HepG2 (cell line): ENCODE results near the gene ZCCHC18. TPM values are rescaled to one million over a fixed set of nuclear protein-coding genes. Genes with fewer than 3 reads are reported as not detected.

Experiments
- ATAC-seq: fragments of 200-7000 bp; cut with Tn5 transposase; 3 replicates; pipeline ENCODE4 v1.9.1; 2020; ENCODE audit warnings: mild to moderate bottlenecking, moderate library complexity
- BruUV-seq: library from RNA; stranded (reverse); fragments of 400-500 nt; replicated peaks from 2 replicates; lab custom pipeline; 2021; lab: Mats Ljungman, UMichigan
- CTCF ChIA-PET: fragments of 300-600 bp; formaldehyde crosslinking; extraction: SDS; loops from one replicate; lab custom pipeline; 2021; ENCODE audit warnings: low total read pairs, inconsistent platforms, low intra/inter-chr PET ratio; lab: Yijun Ruan, JAX
- POLR2A ChIA-PET: fragments of 350-600 bp; sonication (Branson Sonifier 250); formaldehyde crosslinking; loops from one replicate; lab custom pipeline; 2020; ENCODE audit warnings: antibody characterized with exemption, inconsistent platforms; lab: Yijun Ruan, JAX
- DNase-seq: peaks from one replicate; pipeline ENCODE4 v3.0.0-alpha.2; 2015; ENCODE audit warnings: low spot score
- FAIRE-seq: peaks from 3 replicates; lab custom pipeline; 2011; peaks lifted over from hg19 to GRCh38; lab: Jason Lieb, UNC
- H2AFZ ChIP-seq: one replicate; pipeline ENCODE4 v1.6.1; 2011; ENCODE audit warnings: low read length, inconsistent platforms
- H3K27ac ChIP-seq: fragments of 300-600 bp; 3 replicates; pipeline ENCODE4 v1.8.0; 2011; ENCODE audit warnings: mixed run types, mild to moderate bottlenecking, mixed read lengths, low read length, inconsistent platforms; ENCODE audit not compliant: insufficient read depth; ENCODE audit errors: extremely low read length
- H3K27me3 ChIP-seq, 2 experiments: fragments of 200-600 bp in 1 of 2; 2 replicates in 1 of 2; 3 replicates in 1 of 2; pipeline versions ENCODE4 v1.6.0 to v1.8.0; 2011; ENCODE audit warnings: low read length in 2 of 2, mild to moderate bottlenecking in 2 of 2, moderate library complexity in 2 of 2, inconsistent platforms in 1 of 2; ENCODE audit not compliant: insufficient read depth in 2 of 2, control insufficient read depth in 1 of 2
- H3K36me3 ChIP-seq, 2 experiments: fragments of 200-600 bp in 1 of 2; replicated peaks in 1 of 2; 2 replicates in 1 of 2; 3 replicates in 1 of 2; pipeline versions ENCODE4 v1.5.1 to v1.8.0; 2011; ENCODE audit warnings: low read length in 2 of 2, inconsistent platforms in 1 of 2; ENCODE audit not compliant: insufficient read depth in 2 of 2, control insufficient read depth in 1 of 2
- H3K4me1 ChIP-seq: 2 replicates; pipeline ENCODE4 v1.5.1; 2012; ENCODE audit warnings: low read length, inconsistent platforms; ENCODE audit not compliant: insufficient read depth
- H3K4me2 ChIP-seq: 2 replicates; pipeline ENCODE4 v1.6.0; 2011; ENCODE audit warnings: low read depth, low read length, inconsistent platforms
- H3K4me3 ChIP-seq, 3 experiments: fragments of 200-600 bp in 1 of 3; sonication (generic), shearing (Covaris generic) in 1 of 3; replicated peaks in 1 of 3; 2 replicates each; pipeline ENCODE4 v1.5.1; 2011 to 2016; ENCODE audit warnings: low read length in 3 of 3, inconsistent platforms in 2 of 3, low read depth in 2 of 3, mild to moderate bottlenecking in 2 of 3, control low read depth in 1 of 3, mixed read lengths in 1 of 3; ENCODE audit not compliant: insufficient read depth in 1 of 3
- H3K79me2 ChIP-seq: one replicate; pipeline ENCODE4 v1.6.1; 2011; ENCODE audit warnings: low read length, inconsistent platforms; ENCODE audit not compliant: insufficient read depth
- H3K9ac ChIP-seq: 2 replicates; pipeline ENCODE4 v1.6.0; 2011; ENCODE audit warnings: mild to moderate bottlenecking, low read depth, low read length, inconsistent platforms; ENCODE audit not compliant: insufficient read depth
- H3K9me3 ChIP-seq: 2 replicates; pipeline ENCODE4 v1.5.1; 2012; ENCODE audit warnings: mild to moderate bottlenecking, low read length
- H4K20me1 ChIP-seq: 2 replicates; pipeline ENCODE4 v1.6.0; 2011; ENCODE audit warnings: inconsistent platforms, mild to moderate bottlenecking, low read length, moderate library complexity; ENCODE audit not compliant: insufficient read depth
- ADNP ChIP-seq: sonication (generic); formaldehyde crosslinking; IDR thresholded peaks from 2 replicates; pipeline ENCODE4 v1.4.0; 2020; ENCODE audit warnings: missing genetic modification reagents
- FOXM1 ChIP-seq: sonication (generic); formaldehyde crosslinking; IDR thresholded peaks from 2 replicates; pipeline ENCODE4 v1.5.0; 2020; ENCODE audit warnings: missing genetic modification reagents
- LCORL ChIP-seq, 2 experiments: fragments of 450-650 bp in 1 of 2; sonication (generic) in 1 of 2; formaldehyde crosslinking in 1 of 2; IDR thresholded peaks; 2 replicates each; pipeline versions ENCODE4 v1.5.0 to v1.6.1; 2017 to 2020; ENCODE audit warnings: antibody characterized with exemption in 1 of 2, missing genetic modification reagents in 1 of 2
- MEIS1 ChIP-seq: sonication (generic); formaldehyde crosslinking; IDR thresholded peaks from 2 replicates; pipeline ENCODE4 v1.9.0; 2021; ENCODE audit warnings: mild to moderate bottlenecking, missing genetic modification reagents, moderate library complexity, borderline replicate concordance
- RERE ChIP-seq: IDR thresholded peaks from 2 replicates; pipeline ENCODE4 v1.6.1; 2016; ENCODE audit warnings: low read depth, missing genetic modification reagents, missing compliant biosample characterization
- SP5 ChIP-seq: IDR thresholded peaks from 2 replicates; pipeline ENCODE4 v1.6.1; 2016; ENCODE audit warnings: low read depth, borderline replicate concordance
- ZNF34 ChIP-seq: sonication (generic); formaldehyde crosslinking; IDR thresholded peaks from 2 replicates; pipeline ENCODE4 v1.4.0; 2020; ENCODE audit warnings: mild to moderate bottlenecking, missing genetic modification reagents, borderline replicate concordance
- ZNF552 ChIP-seq: sonication (generic); formaldehyde crosslinking; IDR thresholded peaks from 2 replicates; pipeline ENCODE4 v1.9.0; 2022; ENCODE audit warnings: missing genetic modification reagents, mild to moderate bottlenecking, borderline replicate concordance
- WGBS: methylation state at CpG from one replicate; pipeline ENCODE4 v1.1.6; 2017; ENCODE audit warnings: low lambda C conversion rate; 5-methylcytosine and 5-hydroxymethylcytosine counted together
- in situ Hi-C: cut with HindIII; loops from 2 replicates; pipeline ENCODE4 v1.10.0; 2017; ENCODE audit warnings: low pct_unique_long_range_greater_than_20kb; ENCODE audit not compliant: extremely low pct_ligation_motif_present
- intact Hi-C: fragments of 100-400 bp; cut with micrococcal nuclease; formaldehyde crosslinking; loops from one replicate; pipeline ENCODE4 v1.10.0; 2022; ENCODE audit not compliant: unreplicated experiment
- polyA plus RNA-seq, 8 experiments: library from polyadenylated mRNA; depleted of rRNA in 3 of 8; stranded (reverse) in 7 of 8; unstranded in 1 of 8; fragments of >200 nt; fragmentation: Illumina TruSeq in 4 of 8; extraction: Trizol in 4 of 8; gene quantifications; 2 replicates each; pipeline versions ENCODE4 v1.2.1 to v1.2.3, GENCODE V29; 2011 to 2016; ENCODE audit warnings: low read depth in 4 of 8, missing spikeins in 1 of 8, mixed read lengths in 1 of 8; ENCODE audit not compliant: insufficient read depth in 1 of 8
- total RNA-seq, 5 experiments: library from RNA; depleted of rRNA; stranded (reverse); fragments of >200 nt; fragmentation: Illumina TruSeq; extraction: Trizol; gene quantifications; 2 replicates each; pipeline ENCODE4 v1.2.3, GENCODE V29; 2016; ENCODE audit warnings: low read depth in 1 of 5
- TF ChIP-seq, protein P1 (sequence below): sonication (generic); formaldehyde crosslinking; IDR thresholded peaks from 2 replicates; pipeline ENCODE4 v1.8.1; 2023; ENCODE audit warnings: mild to moderate bottlenecking, missing genetic modification reagents

Gene ZCCHC18
- total and polyA plus RNA-seq, 2 of the 13 experiments (the other 11 are each of a cell fraction or from before 2014, with no cell fraction given), result 0.18 to 0.33 TPM

DNA sequence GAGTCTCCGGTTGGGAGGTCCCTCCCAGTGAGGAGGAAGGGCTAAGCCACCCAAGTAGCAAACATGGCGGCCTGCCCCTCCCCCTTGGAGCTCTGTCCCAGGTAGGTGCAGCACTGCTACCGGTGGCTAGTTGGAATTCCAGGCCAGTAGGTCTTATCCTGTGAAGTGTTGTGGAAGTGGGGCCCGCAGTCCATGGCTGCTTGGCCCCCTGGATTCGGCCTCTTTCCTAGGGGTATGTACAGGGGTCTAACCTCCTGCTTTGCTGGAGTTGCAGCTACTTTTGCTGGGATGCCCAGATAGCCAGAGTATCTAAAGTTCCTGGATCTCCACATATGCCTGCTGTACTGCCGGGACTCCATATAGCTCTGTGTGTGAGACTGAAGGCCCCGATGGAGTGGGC, 26.4 kb upstream of the ZCCHC18 start:
- Histone ChIP-seq H3K27me3 (no peaks in the 10 kb centered on the region), H3K79me2 (no peaks in the 10 kb centered on the region), H2AFZ (no peak overlapping the region), H3K36me3 (no peaks in the 10 kb centered on the region), H3K4me1 (no peaks in the 10 kb centered on the region), H3K9me3 (no peaks in the 10 kb centered on the region), H3K4me2 (no peak overlapping the region), H3K9ac (no peak overlapping the region), H3K4me3 (no peak overlapping the region), H4K20me1 (no peaks in the 10 kb centered on the region), H3K27ac (no peak overlapping the region)
- no peak for ATAC-seq
- FAIRE-seq, result no peak
- POLR2A ChIA-PET, result no interaction called here
- BruUV-seq, result no TSS peak
- CTCF ChIA-PET, result no interaction called here
- intact Hi-C loops, result no loop called here
- in situ Hi-C loops, result no loop called here
- TF ChIP-seq RERE (CRISPR knock-in tag) (no peak), ZNF34 (CRISPR knock-in tag) (no peak), SP5 (CRISPR knock-in tag) (no peak), ZNF552 (CRISPR knock-in tag) (no peak), MEIS1 (CRISPR knock-in tag) (no peak), FOXM1 (CRISPR knock-in tag) (no peak), LCORL (IDR thresholded peaks at IDR 0.05) (no peak), LCORL (CRISPR knock-in tag; IDR thresholded peaks at IDR 0.05) (no peak), ADNP (CRISPR knock-in tag) (no peak)
- TF ChIP-seq, protein P1, sequence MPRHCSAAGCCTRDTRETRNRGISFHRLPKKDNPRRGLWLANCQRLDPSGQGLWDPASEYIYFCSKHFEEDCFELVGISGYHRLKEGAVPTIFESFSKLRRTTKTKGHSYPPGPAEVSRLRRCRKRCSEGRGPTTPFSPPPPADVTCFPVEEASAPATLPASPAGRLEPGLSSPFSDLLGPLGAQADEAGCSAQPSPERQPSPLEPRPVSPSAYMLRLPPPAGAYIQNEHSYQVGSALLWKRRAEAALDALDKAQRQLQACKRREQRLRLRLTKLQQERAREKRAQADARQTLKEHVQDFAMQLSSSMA (CRISPR knock-in tag), result no peak
- no CpG with 5 or more reads among the region's 7 CpGs for WGBS
- no peak for DNase-seq
